Esophagus squamous epithelium (tissue), 5 donors: ENCODE measurements around the gene SMC5. TPM values are rescaled to one million over a fixed set of nuclear protein-coding genes. Genes with fewer than 3 reads are reported as not detected.

Experiments used
- DNase-seq: peaks from one replicate; lab custom pipeline; 2025; lab: John Stamatoyannopoulos, UW
- H3K27ac ChIP-seq, 4 donors: fragments of 200-600 bp; sonication (generic); one replicate each; pipeline ENCODE4 v1.5.1; 2016 to 2019; ENCODE audit warnings: mild to moderate bottlenecking in 1 of 4
- H3K27me3 ChIP-seq, 4 donors: fragments of 200-600 bp; sonication (generic); 1 replicate in 3 of 4; 2 replicates in 1 of 4; pipeline versions ENCODE4 v1.5.1 to v1.6.0; 2017 to 2021; ENCODE audit warnings: antibody characterized with exemption in 1 of 4
- H3K36me3 ChIP-seq, 3 donors: fragments of 200-600 bp; sonication (generic); one replicate each; pipeline ENCODE4 v1.5.1; 2016 to 2019
- H3K4me1 ChIP-seq, 3 donors: fragments of 200-600 bp; sonication (generic); one replicate each; pipeline ENCODE4 v1.5.1; 2017 to 2019
- H3K4me3 ChIP-seq, 4 donors: fragments of 200-600 bp; sonication (generic); 1 replicate in 3 of 4; 2 replicates in 1 of 4; pipeline ENCODE4 v1.5.1; 2016 to 2019; ENCODE audit warnings: mild to moderate bottlenecking in 2 of 4, moderate library complexity in 1 of 4
- H3K9me3 ChIP-seq, 3 donors: fragments of 200-600 bp; sonication (generic); one replicate each; pipeline ENCODE4 v1.5.1; 2016 to 2019
- POLR2A ChIP-seq, 4 donors: fragments of 450-650 bp; IDR thresholded peaks; one replicate each; pipeline ENCODE4 v1.6.1; 2017; ENCODE audit warnings: antibody characterized with exemption in 4 of 4, mild to moderate bottlenecking in 4 of 4, moderate library complexity in 3 of 4
- WGBS, 2 donors: methylation state at CpG; one replicate each; pipeline ENCODE4 v1.1.5; 2018; 5-methylcytosine and 5-hydroxymethylcytosine counted together
- intact Hi-C: fragments of 100-400 bp; cut with DNase I; formaldehyde crosslinking; loops from one replicate; pipeline ENCODE4 v1.15.0; 2022
- small RNA-seq, 4 donors: library from RNA; depleted of rRNA; stranded (forward); fragments of <200 nt; gene quantifications; one replicate each; pipeline ENCODE3, GENCODE V24; 2016
- total RNA-seq, 4 donors: library from RNA; depleted of rRNA; stranded (reverse); fragments of >200 nt; gene quantifications; one replicate each; pipeline ENCODE4 v1.1.0, GENCODE V29; 2016
- TF ChIP-seq, protein P1 (sequence below), 6 experiments: fragments of 450-650 bp in 4 of 6; fragments of 200-600 bp in 2 of 6; sonication (generic) in 2 of 6; IDR thresholded peaks; one replicate each; pipeline ENCODE4 v1.5.1; 2016 to 2019; ENCODE audit warnings: antibody characterized with exemption in 6 of 6, mild to moderate bottlenecking in 4 of 6, moderate library complexity in 4 of 6
- donor health status: DM: yes; HTN: yes; CAD: no.

SMC5 gene
- total RNA-seq, 4 donors from 2014 or later: 16.5 to 36.0 (median 23.9) TPM

- H3K27ac ChIP-seq: peak overlapping the region in 3 of 4 donors; percentile 55 to 77 (median 59)
- H3K4me3 ChIP-seq: peak overlapping the region in 1 of 4 donors; percentile 5
- intact Hi-C loops: no loop called here
- H3K36me3 ChIP-seq: peaks cover 0 to 8% (median 0%) of the 10 kb centered on the region in 3 donors
- 45 to 54% methylated on average over 2 of the region's 2 CpGs for WGBS, 2 donors
- no peaks in the 10 kb centered on the region for H3K27me3 ChIP-seq
- H3K4me1 ChIP-seq: peaks cover 33 to 99% (median 48%) of the 10 kb centered on the region in 3 donors
- H3K9me3 ChIP-seq: no peaks in the 10 kb centered on the region
- DNase-seq: no peak
- TF ChIP-seq, protein P1, sequence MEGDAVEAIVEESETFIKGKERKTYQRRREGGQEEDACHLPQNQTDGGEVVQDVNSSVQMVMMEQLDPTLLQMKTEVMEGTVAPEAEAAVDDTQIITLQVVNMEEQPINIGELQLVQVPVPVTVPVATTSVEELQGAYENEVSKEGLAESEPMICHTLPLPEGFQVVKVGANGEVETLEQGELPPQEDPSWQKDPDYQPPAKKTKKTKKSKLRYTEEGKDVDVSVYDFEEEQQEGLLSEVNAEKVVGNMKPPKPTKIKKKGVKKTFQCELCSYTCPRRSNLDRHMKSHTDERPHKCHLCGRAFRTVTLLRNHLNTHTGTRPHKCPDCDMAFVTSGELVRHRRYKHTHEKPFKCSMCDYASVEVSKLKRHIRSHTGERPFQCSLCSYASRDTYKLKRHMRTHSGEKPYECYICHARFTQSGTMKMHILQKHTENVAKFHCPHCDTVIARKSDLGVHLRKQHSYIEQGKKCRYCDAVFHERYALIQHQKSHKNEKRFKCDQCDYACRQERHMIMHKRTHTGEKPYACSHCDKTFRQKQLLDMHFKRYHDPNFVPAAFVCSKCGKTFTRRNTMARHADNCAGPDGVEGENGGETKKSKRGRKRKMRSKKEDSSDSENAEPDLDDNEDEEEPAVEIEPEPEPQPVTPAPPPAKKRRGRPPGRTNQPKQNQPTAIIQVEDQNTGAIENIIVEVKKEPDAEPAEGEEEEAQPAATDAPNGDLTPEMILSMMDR (IDR thresholded peaks at IDR 0.05): no peak
- TF ChIP-seq POLR2A (IDR thresholded peaks at IDR 0.05): no peak
Measured at GRCh38 chr9:70403166-70403565, 144.4 kb downstream of the SMC5 start.

DNA sequence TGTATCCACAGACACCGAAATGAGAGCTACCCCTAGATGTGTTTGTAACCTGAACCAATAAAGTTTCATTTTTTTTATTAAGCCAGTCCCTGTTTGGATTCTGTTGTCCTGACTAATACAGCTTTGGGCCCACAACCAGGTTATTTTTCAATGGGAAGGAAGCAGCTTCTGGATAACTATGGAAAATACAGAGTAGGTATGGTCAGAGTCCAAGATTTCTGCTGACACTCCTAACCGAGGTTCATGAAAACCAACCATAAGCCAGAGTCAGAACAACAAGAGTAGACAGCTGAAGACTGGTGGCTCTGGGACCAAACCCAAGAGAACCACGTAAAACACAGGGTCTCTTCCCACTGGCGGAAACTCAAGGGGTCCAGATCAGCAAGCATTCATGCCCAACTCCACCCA lies 144.8 kb downstream of the SMC5 start:
- Histone ChIP-seq H3K9me3 (no peaks in the 10 kb centered on the region), H3K36me3 (peaks cover 0 to 12% (median 0%) of the 10 kb centered on the region in 3 donors), H3K4me1 (peaks cover 29 to 99% (median 48%) of the 10 kb centered on the region in 3 donors), H3K4me3 (peak overlapping the region in 1 of 4 donors; percentile 5), H3K27me3 (no peaks in the 10 kb centered on the region), H3K27ac (peak overlapping the region in 3 of 4 donors; percentile 59 to 77 (median 59))
- TF ChIP-seq, protein P1 (IDR thresholded peaks at IDR 0.05): no peak
- TF ChIP-seq POLR2A (IDR thresholded peaks at IDR 0.05): no peak
- no peak for DNase-seq
- intact Hi-C loops: no loop called here
- WGBS, 2 donors: 71 to 84% methylated on average over 4 of the region's 4 CpGs

DNA sequence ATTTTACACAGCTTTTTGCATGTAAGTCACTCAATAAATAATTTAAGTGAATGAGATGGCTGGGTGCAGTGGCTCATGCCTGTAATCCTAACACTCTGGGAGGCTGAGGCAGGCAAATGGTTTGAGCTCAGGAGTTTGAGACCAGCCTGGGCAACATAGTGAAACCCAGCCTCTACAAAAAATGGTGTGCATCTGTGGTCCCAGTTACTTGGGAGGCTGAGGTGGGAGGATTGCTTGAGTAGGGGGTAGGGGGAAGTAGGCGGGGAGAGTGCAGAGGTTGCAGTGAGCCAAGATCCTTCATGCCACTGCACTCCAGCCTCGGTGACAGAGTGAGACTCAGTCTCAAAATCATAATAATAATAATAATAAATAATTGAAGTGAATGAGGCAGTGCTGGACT lies 145.5 kb downstream of the SMC5 start:
- WGBS, 2 donors: 64 to 70% methylated on average over 2 of the region's 2 CpGs

More for the DNA sequence above, 145.5 kb downstream of the SMC5 start:
- TF ChIP-seq, protein P1 (IDR thresholded peaks at IDR 0.05): no peak
- TF ChIP-seq POLR2A (IDR thresholded peaks at IDR 0.05): no peak
- Histone ChIP-seq H3K27ac (peak overlapping the region in 3 of 4 donors; percentile 59 to 77 (median 59)), H3K4me3 (peak overlapping the region in 1 of 4 donors; percentile 25), H3K9me3 (no peaks in the 10 kb centered on the region), H3K27me3 (no peaks in the 10 kb centered on the region), H3K36me3 (peaks cover 0 to 13% (median 0%) of the 10 kb centered on the region in 3 donors), H3K4me1 (peaks cover 27 to 96% (median 46%) of the 10 kb centered on the region in 3 donors)
- intact Hi-C loops: no loop called here
- DNase-seq: no peak

Small RNAs within 50 kb of the gene (small RNA-seq; reads per million reads assigned to genes)
- 0 reads per million in 4 donors for gene RF00019

Other genes with a start within 250 kb of the SMC5 start
- 10 to 100 TPM in 2 of 4 donors, 1 to 10 TPM in 2; 1.9 to 58.4 (median 11.3) TPM for gene MAMDC2, start 215.1 kb upstream of the SMC5 start, total RNA-seq
- gene KLF9, start 155.7 kb downstream of the SMC5 start, total RNA-seq: 10 to 100 TPM; 13.7 to 71.0 (median 17.3) TPM